A549 (cell line): ENCODE data around the gene COPZ2. TPM values are rescaled to one million over a fixed set of nuclear protein-coding genes. Genes with fewer than 3 reads are reported as not detected.

Source experiments
- ATAC-seq, 2 experiments: fragments of 200-7000 bp in 1 of 2; fragments of >200 bp in 1 of 2; cut with Nextera tagmentation in 1 of 2; cut with Tn5 transposase in 1 of 2; 3 replicates each; pipeline versions ENCODE4 v1.8.0 to v1.9.1; 2018 to 2020; ENCODE audit warnings: mild to moderate bottlenecking in 1 of 2, moderate library complexity in 1 of 2
- CTCF ChIA-PET: fragments of 300-600 bp; sonication (Branson Sonifier 250); formaldehyde crosslinking; extraction: SDS; loops from one replicate; lab custom pipeline; 2021; ENCODE audit warnings: antibody characterized with exemption, inconsistent platforms; lab: Yijun Ruan, JAX
- POLR2A ChIA-PET: fragments of 350-600 bp; formaldehyde crosslinking; extraction: SDS; loops from one replicate; lab custom pipeline; 2021; ENCODE audit warnings: antibody characterized with exemption, inconsistent platforms; lab: Yijun Ruan, JAX
- DNase-seq, 2 experiments: peaks; one replicate each; pipeline versions ENCODE4 v3.0.0 to v3.0.0-alpha.2; 2011 to 2016; ENCODE audit warnings: low read depth in 1 of 2, low spot score in 1 of 2
- FAIRE-seq: peaks from 2 replicates; lab custom pipeline; 2011; peaks lifted over from hg19 to GRCh38; lab: Jason Lieb, UNC
- H3K27ac ChIP-seq, 2 experiments: fragments of >200 bp; sonication (Bioruptor Twin); formaldehyde crosslinking; 3 replicates each; pipeline ENCODE4 v1.5.1; 2016 to 2017
- H3K4me1 ChIP-seq: fragments of >200 bp; sonication (Bioruptor Twin); formaldehyde crosslinking; 3 replicates; pipeline ENCODE4 v1.6.1; 2016
- H3K4me2 ChIP-seq: fragments of >200 bp; sonication (Bioruptor Twin); formaldehyde crosslinking; 3 replicates; pipeline ENCODE4 v1.6.1; 2016
- H3K4me3 ChIP-seq: fragments of >200 bp; sonication (Bioruptor Twin); formaldehyde crosslinking; 3 replicates; pipeline ENCODE4 v1.5.1; 2016
- H3K9me3 ChIP-seq: fragments of >200 bp; sonication (Bioruptor Twin); formaldehyde crosslinking; 3 replicates; pipeline ENCODE4 v1.6.1; 2016
- BCL3 ChIP-seq: fragments of >200 bp; sonication (Bioruptor Twin); formaldehyde crosslinking; IDR thresholded peaks from 3 replicates; pipeline ENCODE4 v1.6.1; 2016
- CHD4 ChIP-seq: fragments of 200-600 bp; sonication (generic); IDR thresholded peaks from 2 replicates; pipeline ENCODE4 v1.6.1; 2016; ENCODE audit warnings: antibody characterized with exemption, mild to moderate bottlenecking, borderline replicate concordance
- EHF ChIP-seq: fragments of 250-450 bp; sonication (Bioruptor Pico); IDR thresholded peaks from 2 replicates; pipeline ENCODE4 v1.5.0; 2020; ENCODE audit warnings: mild to moderate bottlenecking
- ELK1 ChIP-seq: fragments of 150-350 bp; IDR thresholded peaks from 2 replicates; pipeline ENCODE4 v1.6.1; 2014; ENCODE audit warnings: low read depth, mild to moderate bottlenecking, low read length
- EP300 ChIP-seq, 2 experiments: fragments of >200 bp; sonication (Bioruptor Twin); formaldehyde crosslinking; IDR thresholded peaks; 2 replicates in 1 of 2; 3 replicates in 1 of 2; pipeline ENCODE4 v1.6.1; 2016 to 2017
- FOSB ChIP-seq: fragments of 250-450 bp; sonication (Bioruptor Pico); IDR thresholded peaks from 2 replicates; pipeline ENCODE4 v1.5.0; 2020; ENCODE audit warnings: mild to moderate bottlenecking, moderate library complexity
- HDAC2 ChIP-seq: fragments of 200-600 bp; sonication (generic); IDR thresholded peaks from 2 replicates; pipeline ENCODE4 v1.6.1; 2016
- HMGXB4 ChIP-seq: fragments of 250-450 bp; sonication (Bioruptor Pico); IDR thresholded peaks from 2 replicates; pipeline ENCODE4 v1.5.0; 2021; ENCODE audit warnings: mild to moderate bottlenecking, moderate library complexity, borderline replicate concordance
- HOXA7 ChIP-seq: fragments of 250-450 bp; sonication (Bioruptor Pico); IDR thresholded peaks from 2 replicates; pipeline ENCODE4 v1.5.0; 2020; ENCODE audit warnings: mild to moderate bottlenecking, moderate library complexity
- KDM1A ChIP-seq: fragments of 200-600 bp; sonication (generic); IDR thresholded peaks from 2 replicates; pipeline ENCODE4 v1.6.1; 2016; ENCODE audit warnings: low read depth, mild to moderate bottlenecking
- NR3C1 ChIP-seq: fragments of >200 bp; sonication (Bioruptor Twin); formaldehyde crosslinking; IDR thresholded peaks from 3 replicates; pipeline ENCODE4 v1.6.1; 2017
- PHF8 ChIP-seq: fragments of 200-600 bp; sonication (generic); IDR thresholded peaks from 2 replicates; pipeline ENCODE4 v1.6.1; 2016; ENCODE audit warnings: low read depth, mild to moderate bottlenecking, antibody characterized with exemption, moderate library complexity, borderline replicate concordance
- POLR2A ChIP-seq: IDR thresholded peaks from 2 replicates; pipeline ENCODE4 v1.6.1; 2012; ENCODE audit warnings: mild to moderate bottlenecking, low read length
- POLR2AphosphoS2 ChIP-seq: conservative IDR thresholded peaks from 2 replicates; pipeline ENCODE4 v1.6.1; 2012; ENCODE audit warnings: low read length, improper control_type of control experiment, inconsistent platforms
- REST ChIP-seq: fragments of 200-600 bp; sonication (generic); IDR thresholded peaks from 2 replicates; pipeline ENCODE4 v1.6.1; 2016; ENCODE audit warnings: antibody characterized with exemption, mild to moderate bottlenecking, moderate library complexity
- RNF2 ChIP-seq: fragments of 200-600 bp; sonication (generic); IDR thresholded peaks from 2 replicates; pipeline ENCODE4 v1.6.1; 2016; ENCODE audit warnings: low read depth, mild to moderate bottlenecking, antibody characterized with exemption, moderate library complexity, borderline replicate concordance
- SREBF2 ChIP-seq: fragments of 450-650 bp; IDR thresholded peaks from 2 replicates; pipeline ENCODE4 v1.6.1; 2014; ENCODE audit warnings: mild to moderate bottlenecking, moderate library complexity
- TFCP2L1 ChIP-seq: fragments of 250-450 bp; sonication (Bioruptor Pico); IDR thresholded peaks from 2 replicates; pipeline ENCODE4 v1.5.0; 2021; ENCODE audit warnings: mild to moderate bottlenecking
- USF2 ChIP-seq: fragments of 450-650 bp; IDR thresholded peaks from 2 replicates; pipeline ENCODE4 v1.6.1; 2014; ENCODE audit warnings: antibody characterized with exemption
- ZC3H11A ChIP-seq: fragments of 450-650 bp; IDR thresholded peaks from 2 replicates; pipeline ENCODE4 v1.6.1; 2014; ENCODE audit warnings: antibody characterized with exemption, mild to moderate bottlenecking
- ZFP36 ChIP-seq: fragments of 450-650 bp; IDR thresholded peaks from 2 replicates; pipeline ENCODE4 v1.6.1; 2014; ENCODE audit warnings: borderline replicate concordance; ENCODE audit not compliant: partially characterized antibody
- ZNF302 ChIP-seq: fragments of 250-450 bp; sonication (Bioruptor Pico); IDR thresholded peaks from 2 replicates; pipeline ENCODE4 v1.9.0; 2021; ENCODE audit warnings: inconsistent platforms, mild to moderate bottlenecking, moderate library complexity
- WGBS: methylation state at CpG from one replicate; pipeline ENCODE4 v1.1.6; 2017; ENCODE audit errors: missing lambda C conversion rate; 5-methylcytosine and 5-hydroxymethylcytosine counted together
- polyA plus RNA-seq, 4 experiments: library from polyadenylated mRNA; depleted of rRNA in 3 of 4; stranded (reverse); fragments of >200 nt; fragmentation: RNase III in 1 of 4; extraction: RNeasy Plus Mini Kit Qiagen cat#74134 plus additional on column Dnase treatment in 1 of 4; gene quantifications; 2 replicates in 3 of 4; 3 replicates in 1 of 4; pipeline ENCODE4 v1.2.3, GENCODE V29; 2011 to 2017

The COPZ2 gene
- polyA plus RNA-seq, 2 of the 4 experiments (the other 2 are of a cell fraction) = 10.6 to 19.3 TPM

GRCh38 chr17:48043176-48043575, 5.6 kb upstream of the COPZ2 start:
- TF ChIP-seq USF2 (no peak), EP300 (IDR thresholded peaks at IDR 0.05) (no peak), ZFP36 (no peak), HDAC2 (no peak), FOSB (CRISPR knock-in tag) (no peak), REST (no peak), RNF2 (no peak), SREBF2 (no peak)
- TF ChIP-seq, all 56 proteins: peak for 0
- ChIA-PET POLR2A (interaction anchor here (1.6 to 6.7 kb wide), 2 partner anchors 13 to 17 kb away, joined by 7 to 59 read pairs; no protein-coding TSS in a partner anchor), CTCF (interaction anchor here (0.9 to 46.6 kb wide), 14 partner anchors 8 to 200 kb away, joined by 3 to 1398 read pairs (median 4); partner anchors contain the start of genes CDK5RAP3 and COPZ2)
- ATAC-seq (no peak), DNase-seq (no peak), FAIRE-seq (no peak)
- WGBS = 78% methylated on average over 2 of the region's 2 CpGs
- peaks cover 15% of the 10 kb centered on the region for H3K4me1 ChIP-seq
- no peaks in the 10 kb centered on the region for H3K9me3 ChIP-seq
- H3K4me3 ChIP-seq = no peak overlapping the region
- H3K4me2 ChIP-seq = no peak overlapping the region
- H3K27ac ChIP-seq = no peak overlapping the region

GRCh38 chr17:48038687-48039086, 1.1 kb upstream of the COPZ2 start:
- ATAC-seq = no peak
- no peak for DNase-seq
- Histone ChIP-seq H3K4me2 (no peak overlapping the region), H3K27ac (no peak overlapping the region), H3K4me3 (no peak overlapping the region), H3K4me1 (0 out of 3 replicates have a peak, but pooled peaks cover 3% of the 10 kb centered on the region), H3K9me3 (no peaks in the 10 kb centered on the region)
- 73% methylated on average over 2 of the region's 2 CpGs for WGBS
- FAIRE-seq = no peak
- ChIA-PET POLR2A (interaction anchor here (1.2 kb wide), 1 partner anchor 10 kb away, joined by 4 read pairs; the partner anchor contains the start of gene NFE2L1), CTCF (interaction anchor here (0.7 to 46.6 kb wide), 4 partner anchors 12 to 154 kb away, joined by 3 to 1398 read pairs (median 8); no protein-coding TSS in a partner anchor)
- TF ChIP-seq HMGXB4 (no peak), CHD4 (no peak), POLR2A (no peak), EP300 (IDR thresholded peaks at IDR 0.05) (no peak), TFCP2L1 (CRISPR knock-in tag) (no peak), BCL3 (no peak), NR3C1 (no peak), ELK1 (no peak), KDM1A (no peak), ZC3H11A (no peak), PHF8 (no peak), POLR2AphosphoS2 (no peak), ZNF302 (CRISPR knock-in tag) (no peak), HDAC2 (no peak), EHF (no peak), HOXA7 (CRISPR knock-in tag) (no peak)
